HCT116 (cell line): ENCODE measurements around the gene SMTNL1. TPM values are rescaled to one million over a fixed set of nuclear protein-coding genes. Genes with fewer than 3 reads are reported as not detected.

Experiments used
- ATAC-seq: fragments of 200-7000 bp; cut with Tn5 transposase; 2 replicates; pipeline ENCODE4 v1.9.1; 2020; ENCODE audit warnings: mild to moderate bottlenecking, moderate library complexity
- BruUV-seq: library from RNA; stranded (reverse); fragments of 400-500 nt; replicated peaks from 2 replicates; lab custom pipeline; 2021; lab: Mats Ljungman, UMichigan
- CTCF ChIA-PET: fragments of 300-600 bp; sonication (Branson Sonifier 250); formaldehyde crosslinking; loops from one replicate; lab custom pipeline; 2021; ENCODE audit warnings: antibody characterized with exemption; lab: Charles Lee
- POLR2A ChIA-PET: fragments of 300-600, 350-600 bp; sonication (Branson Sonifier 250); formaldehyde crosslinking; loops from one replicate; lab custom pipeline; 2021; ENCODE audit warnings: antibody characterized with exemption; lab: Charles Lee
- RAD21 ChIA-PET, 2 experiments: fragments of 300-600 bp; sonication (Branson Sonifier 250); formaldehyde crosslinking; loops; one replicate each; lab custom pipeline; 2023; ENCODE audit warnings: low total read pairs in 2 of 2; ENCODE audit not compliant: uncharacterized antibody in 2 of 2, unreplicated experiment in 2 of 2, low non-redundant PET in 1 of 2; lab: Charles Lee
- DNase-seq: peaks from one replicate; pipeline ENCODE4 v3.0.0-alpha.2; 2010; ENCODE audit warnings: low read depth, low spot score
- H2AFZ ChIP-seq: fragments of 200-600 bp; shearing (Covaris generic), sonication (generic); 2 replicates; pipeline ENCODE4 v1.6.1; 2017; ENCODE audit warnings: low read depth, mixed run types, mixed read lengths, antibody characterized with exemption, low read length; ENCODE audit not compliant: poor library complexity, severe bottlenecking
- H3K27ac ChIP-seq: 2 replicates; pipeline ENCODE4 v1.5.1; 2012; ENCODE audit warnings: low read depth, low read length
- H3K27me3 ChIP-seq: fragments of 200-600 bp; sonication (generic); 2 replicates; pipeline ENCODE4 v1.6.1; 2016; ENCODE audit warnings: mixed run types, low read length, mixed read lengths; ENCODE audit not compliant: insufficient read depth
- H3K36me3 ChIP-seq, 2 experiments: fragments of 200-500 bp in 1 of 2; fragments of 200-600 bp in 1 of 2; sonication (Bioruptor generic) in 1 of 2; sonication (generic) in 1 of 2; 2 replicates each; pipeline versions ENCODE4 v1.5.1 to v1.6.1; 2014 to 2016; ENCODE audit warnings: low read length in 2 of 2, inconsistent platforms in 1 of 2, mixed read lengths in 1 of 2, mixed run types in 1 of 2; ENCODE audit not compliant: insufficient read depth in 2 of 2, control insufficient read depth in 1 of 2
- H3K4me1 ChIP-seq, 2 experiments: fragments of 200-600 bp in 1 of 2; sonication (generic) in 1 of 2; 2 replicates each; pipeline versions ENCODE4 v1.5.1 to v1.6.1; 2012 to 2017; ENCODE audit warnings: low read length in 2 of 2, inconsistent platforms in 1 of 2, mild to moderate bottlenecking in 1 of 2, mixed read lengths in 1 of 2, mixed run types in 1 of 2, moderate library complexity in 1 of 2; ENCODE audit not compliant: insufficient read depth in 2 of 2, control insufficient read depth in 1 of 2
- H3K4me2 ChIP-seq: fragments of 200-600 bp; sonication (generic); 2 replicates; pipeline ENCODE4 v1.6.1; 2017; ENCODE audit warnings: mixed run types, low read length, mixed read lengths
- H3K4me3 ChIP-seq, 2 experiments: fragments of 200-600 bp in 1 of 2; sonication (generic) in 1 of 2; replicated peaks in 1 of 2; 2 replicates each; pipeline ENCODE4 v1.5.1; 2011 to 2016; ENCODE audit warnings: low read length in 2 of 2, control low read depth in 1 of 2, low read depth in 1 of 2, mild to moderate bottlenecking in 1 of 2, mixed read lengths in 1 of 2, mixed run types in 1 of 2
- H3K79me2 ChIP-seq: fragments of 200-600 bp; sonication (generic); 2 replicates; pipeline ENCODE4 v1.6.1; 2017; ENCODE audit warnings: mild to moderate bottlenecking, mixed run types, low read length, moderate library complexity, mixed read lengths; ENCODE audit not compliant: insufficient read depth
- H3K9ac ChIP-seq: fragments of 200-600 bp; sonication (generic); 2 replicates; pipeline ENCODE4 v1.6.1; 2016; ENCODE audit warnings: low read length, mixed read lengths
- H3K9me2 ChIP-seq: fragments of 200-600 bp; sonication (generic), shearing (Covaris generic); 2 replicates; pipeline ENCODE4 v1.6.1; 2017; ENCODE audit warnings: mixed run types, mild to moderate bottlenecking, moderate library complexity; ENCODE audit not compliant: insufficient read depth
- H3K9me3 ChIP-seq, 2 experiments: fragments of 200-500 bp in 1 of 2; fragments of 200-600 bp in 1 of 2; sonication (Bioruptor generic) in 1 of 2; sonication (generic) in 1 of 2; 2 replicates each; pipeline ENCODE4 v1.6.1; 2014 to 2017; ENCODE audit warnings: low read length in 2 of 2, mixed read lengths in 2 of 2, inconsistent platforms in 1 of 2, low read depth in 1 of 2, mild to moderate bottlenecking in 1 of 2, mixed run types in 1 of 2, moderate library complexity in 1 of 2; ENCODE audit not compliant: control insufficient read depth in 1 of 2, insufficient read depth in 1 of 2
- H4K20me1 ChIP-seq: fragments of 200-600 bp; sonication (generic), shearing (Covaris generic); 2 replicates; pipeline ENCODE4 v1.6.1; 2017; ENCODE audit warnings: mixed run types, mild to moderate bottlenecking, moderate library complexity; ENCODE audit not compliant: insufficient read depth
- CEBPB ChIP-seq: IDR thresholded peaks from 2 replicates; pipeline ENCODE4 v1.6.1; 2012; ENCODE audit warnings: low read depth
- POLR2AphosphoS5 ChIP-seq: IDR thresholded peaks from 2 replicates; pipeline ENCODE4 v1.6.1; 2011; ENCODE audit warnings: mild to moderate bottlenecking, low read depth, low read length, moderate library complexity
- RAD21 ChIP-seq: IDR thresholded peaks from 2 replicates; pipeline ENCODE4 v1.6.1; 2012; ENCODE audit warnings: low read depth, mild to moderate bottlenecking
- SP1 ChIP-seq: IDR thresholded peaks from 2 replicates; pipeline ENCODE4 v1.6.1; 2012; ENCODE audit warnings: low read depth
- TCF7L2 ChIP-seq: IDR thresholded peaks from 2 replicates; pipeline ENCODE4 v1.7.0; 2011; ENCODE audit warnings: borderline replicate concordance, inconsistent platforms; ENCODE audit not compliant: insufficient read depth, insufficient read length; ENCODE audit errors: extremely low read depth
- YY1 ChIP-seq: IDR thresholded peaks from 2 replicates; pipeline ENCODE4 v1.6.1; 2011; ENCODE audit warnings: low read length, low read depth, moderate library complexity, mild to moderate bottlenecking; ENCODE audit not compliant: insufficient replicate concordance; ENCODE audit errors: extremely low read depth
- ZFX ChIP-seq: fragments of 450-650 bp; IDR thresholded peaks from 2 replicates; pipeline ENCODE4 v1.6.1; 2017
- intact Hi-C: fragments of 100-400 bp; cut with micrococcal nuclease; formaldehyde crosslinking; loops from 2 replicates; pipeline ENCODE4 v1.10.0; 2022
- total RNA-seq: library from RNA; stranded (reverse); gene quantifications from one replicate; pipeline ENCODE4 v1.2.1, GENCODE V29; 2021; ENCODE audit not compliant: unreplicated experiment
- TF ChIP-seq, protein P1 (sequence below): IDR thresholded peaks from 2 replicates; pipeline ENCODE4 v1.6.1; 2011; ENCODE audit warnings: mild to moderate bottlenecking, low read length, moderate library complexity; ENCODE audit not compliant: insufficient replicate concordance; ENCODE audit errors: extremely low read depth

SMTNL1 gene
- total RNA-seq, 1 experiment from 2014 or later: not detected

- H3K36me3 ChIP-seq: no peaks in the 10 kb centered on the region
- CTCF ChIA-PET: no interaction called here
- H4K20me1 ChIP-seq: no peaks in the 10 kb centered on the region
- no peak overlapping the region for H3K9ac ChIP-seq
- H3K27me3 ChIP-seq: no peaks in the 10 kb centered on the region
- RAD21 ChIA-PET: no interaction called here
- no peak overlapping the region for H2AFZ ChIP-seq
- peaks cover 12 to 21% of the 10 kb centered on the region in 2 experiments; a peak in 3 of 4 replicates for H3K4me1 ChIP-seq
- H3K9me3 ChIP-seq: no peaks in the 10 kb centered on the region
- H3K27ac ChIP-seq: no peak overlapping the region
- H3K4me2 ChIP-seq: no peak overlapping the region
- BruUV-seq: no TSS peak
- no peak for TF ChIP-seq TCF7L2
- no peak for TF ChIP-seq RAD21
- no peak for TF ChIP-seq CEBPB
- TF ChIP-seq, protein P1, sequence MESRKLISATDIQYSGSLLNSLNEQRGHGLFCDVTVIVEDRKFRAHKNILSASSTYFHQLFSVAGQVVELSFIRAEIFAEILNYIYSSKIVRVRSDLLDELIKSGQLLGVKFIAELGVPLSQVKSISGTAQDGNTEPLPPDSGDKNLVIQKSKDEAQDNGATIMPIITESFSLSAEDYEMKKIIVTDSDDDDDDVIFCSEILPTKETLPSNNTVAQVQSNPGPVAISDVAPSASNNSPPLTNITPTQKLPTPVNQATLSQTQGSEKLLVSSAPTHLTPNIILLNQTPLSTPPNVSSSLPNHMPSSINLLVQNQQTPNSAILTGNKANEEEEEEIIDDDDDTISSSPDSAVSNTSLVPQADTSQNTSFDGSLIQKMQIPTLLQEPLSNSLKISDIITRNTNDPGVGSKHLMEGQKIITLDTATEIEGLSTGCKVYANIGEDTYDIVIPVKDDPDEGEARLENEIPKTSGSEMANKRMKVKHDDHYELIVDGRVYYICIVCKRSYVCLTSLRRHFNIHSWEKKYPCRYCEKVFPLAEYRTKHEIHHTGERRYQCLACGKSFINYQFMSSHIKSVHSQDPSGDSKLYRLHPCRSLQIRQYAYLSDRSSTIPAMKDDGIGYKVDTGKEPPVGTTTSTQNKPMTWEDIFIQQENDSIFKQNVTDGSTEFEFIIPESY: no peak
- TF ChIP-seq YY1: no peak
- no peak for TF ChIP-seq SP1
- TF ChIP-seq ZFX: no peak
- no peak for TF ChIP-seq POLR2AphosphoS5
- intact Hi-C loops: no loop called here
- no peak for ATAC-seq
- POLR2A ChIA-PET: no interaction called here
- no peak overlapping the region for H3K4me3 ChIP-seq
- DNase-seq: no peak
- no peaks in the 10 kb centered on the region for H3K79me2 ChIP-seq
- no peaks in the 10 kb centered on the region for H3K9me2 ChIP-seq
These were observed 38.9 kb upstream of the SMTNL1 start for GRCh38 chr11:57498540-57498939.
